Stimulated activated CD8-positive, alpha-beta memory T cell treated with anti-CD3 and anti-CD28 coated beads, Interleukin-4, amount 100 ng/mL, for 1 hour (primary cell): ENCODE data around the gene LSG1.

Source experiments
- DNase-seq, 2 donors: peaks; one replicate each; pipeline ENCODE4 v3.0.0-alpha.2; 2020; ENCODE audit warnings: low read depth in 2 of 2, low spot score in 1 of 2

The LSG1 gene

GRCh38 chr3:194671900-194672808 lies at the start of gene LSG1:
Gene LSG1 (minus strand): TSS chr3:194672191. CDS start chr3:194672162, 29 bp downstream.
- peak; percentile 71 to 80 for DNase-seq

GRCh38 chr3:194720048-194720447 lies 48.1 kb upstream of the LSG1 start:
- DNase-seq: no peak

- no peak for DNase-seq
Measured at GRCh38 chr3:194718079-194718478, 46.1 kb upstream of the LSG1 start.

DNA sequence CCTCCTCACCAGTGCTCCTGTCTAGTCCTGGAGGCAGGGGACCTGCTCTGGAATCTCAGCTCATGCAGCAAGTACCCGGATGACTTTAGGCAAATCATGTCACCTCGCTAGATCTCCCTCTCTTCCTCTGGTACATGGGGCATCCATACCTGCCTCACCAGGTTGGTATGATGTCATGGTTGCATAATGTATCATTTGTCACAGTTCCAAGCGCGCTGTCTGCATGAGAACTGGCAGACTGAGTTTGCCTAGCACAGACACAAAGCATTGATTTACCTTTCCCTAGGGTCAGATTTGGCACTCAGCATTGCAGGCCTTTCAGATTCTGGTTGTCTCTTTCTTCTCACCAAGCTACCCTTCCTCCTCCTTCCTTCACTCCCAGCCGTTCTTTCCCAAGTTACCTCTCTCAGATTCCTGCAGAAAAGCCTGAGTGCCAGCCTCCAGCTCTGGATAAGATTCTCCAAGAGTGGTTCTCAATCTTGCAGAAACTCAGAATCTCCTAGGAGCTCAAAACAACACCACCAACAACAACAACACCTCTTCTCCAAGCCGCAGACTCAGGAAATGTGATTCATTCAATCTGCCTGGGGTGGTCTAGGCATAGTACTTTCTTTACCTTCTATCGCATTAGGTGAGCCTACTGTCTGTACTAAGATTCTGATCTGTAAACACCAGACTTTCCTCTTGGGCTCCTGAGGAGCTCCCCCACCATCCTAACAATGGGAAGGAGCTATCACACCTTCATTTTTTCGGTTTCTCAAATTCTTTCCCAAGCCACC lies 43.2 kb upstream of the LSG1 start:
- DNase-seq: no peak

GRCh38 chr3:194714564-194714963 lies 42.6 kb upstream of the LSG1 start:
- DNase-seq: no peak

DNA sequence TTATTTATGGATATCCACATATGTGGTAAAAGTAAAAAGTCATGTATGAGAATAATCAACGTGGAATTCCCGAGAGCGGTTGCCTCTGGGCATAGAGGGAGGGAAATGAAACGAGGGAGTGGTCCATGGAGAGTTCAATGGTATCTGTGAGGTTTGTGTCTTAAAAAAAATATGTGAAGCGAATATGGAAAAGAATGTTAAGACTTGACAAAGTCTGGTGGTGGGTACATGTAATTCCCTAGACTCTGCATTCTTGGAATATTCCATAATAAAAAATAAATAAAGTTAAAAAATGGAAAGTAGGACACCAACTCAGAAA lies 42.1 kb upstream of the LSG1 start:
- no peak for DNase-seq

GRCh38 chr3:194713299-194714136 lies 41.5 kb upstream of the LSG1 start:
- DNase-seq: no peak

GRCh38 chr3:194711913-194712312 lies 39.9 kb upstream of the LSG1 start:
- DNase-seq: no peak

DNA sequence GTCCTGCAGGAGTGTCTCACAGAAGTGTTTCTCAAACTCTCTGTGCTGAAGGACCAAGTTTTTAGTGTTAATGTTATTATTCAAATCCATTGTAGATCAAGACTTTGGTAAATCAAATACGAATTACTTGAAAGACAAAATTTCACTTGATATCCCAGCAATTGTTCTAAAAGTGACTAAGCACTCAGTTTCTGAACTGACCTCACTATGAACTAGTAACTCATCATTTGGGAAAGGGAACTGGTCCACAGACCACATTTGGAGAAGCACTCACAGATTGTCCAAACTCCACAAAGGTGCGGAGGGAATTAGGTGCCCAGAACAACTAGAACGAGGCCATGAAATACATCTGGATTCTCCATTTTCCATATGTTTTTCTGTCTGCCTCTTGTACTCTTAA lies 39.3 kb upstream of the LSG1 start:
- DNase-seq: no peak

DNA sequence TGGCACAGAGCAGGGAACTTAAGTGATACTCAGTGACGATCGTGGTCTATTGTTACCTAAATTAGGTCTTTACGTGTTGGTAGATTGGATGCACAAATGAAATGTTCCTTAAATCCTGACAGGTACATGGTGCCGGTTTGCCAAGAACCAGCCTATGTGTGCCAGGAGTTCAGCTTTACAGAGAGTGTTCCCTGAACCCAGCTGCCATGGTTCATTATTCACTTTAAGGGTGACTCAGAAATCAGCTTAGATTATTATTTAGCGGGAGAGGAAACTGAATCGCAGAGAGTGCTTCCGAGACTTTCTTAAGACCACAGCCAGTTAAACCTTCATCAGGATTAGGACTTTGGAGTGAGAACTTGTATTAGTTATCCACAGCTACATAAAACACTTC lies 35.2 kb upstream of the LSG1 start:
- DNase-seq: no peak

DNA sequence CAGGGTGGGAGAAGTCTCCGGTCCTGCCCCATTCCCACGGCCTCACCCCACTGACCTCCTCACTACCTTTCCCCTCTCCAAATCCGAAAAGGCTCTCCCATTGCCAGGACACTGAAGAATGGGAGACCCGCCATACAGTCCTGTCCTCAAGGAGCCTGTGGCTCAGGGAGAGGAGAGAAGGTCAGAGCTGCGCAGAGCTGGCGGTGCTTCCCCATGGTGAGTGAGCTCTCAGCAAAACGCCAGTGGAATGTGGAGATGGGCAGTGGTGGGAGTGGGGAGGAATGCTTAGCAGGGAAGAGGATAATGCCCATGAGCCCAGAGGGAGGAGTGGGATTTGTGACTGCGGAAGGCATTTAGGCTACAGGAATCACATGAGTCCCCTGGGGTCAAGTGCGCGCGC lies 33.8 kb upstream of the LSG1 start:
- no peak for DNase-seq

DNA sequence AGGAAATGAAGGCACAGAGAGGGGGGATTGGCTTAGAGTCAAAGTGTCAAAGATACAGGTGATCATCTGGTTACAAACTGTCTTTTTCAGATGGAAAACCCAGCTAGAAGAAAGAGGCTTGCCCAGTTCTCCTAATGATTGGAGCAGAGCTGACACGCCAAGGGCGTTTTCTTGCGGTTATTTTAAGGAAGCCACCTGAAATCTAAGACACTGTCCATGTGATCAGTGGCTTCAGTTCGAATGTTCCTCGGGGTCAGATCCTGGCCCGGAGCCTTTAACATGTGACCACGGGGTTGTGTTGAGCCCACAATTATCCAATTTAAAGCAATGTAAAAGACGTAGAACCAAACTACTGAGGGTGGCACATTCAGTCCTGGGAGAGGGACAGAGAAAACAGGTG lies 33.2 kb upstream of the LSG1 start:
- DNase-seq: no peak

DNA sequence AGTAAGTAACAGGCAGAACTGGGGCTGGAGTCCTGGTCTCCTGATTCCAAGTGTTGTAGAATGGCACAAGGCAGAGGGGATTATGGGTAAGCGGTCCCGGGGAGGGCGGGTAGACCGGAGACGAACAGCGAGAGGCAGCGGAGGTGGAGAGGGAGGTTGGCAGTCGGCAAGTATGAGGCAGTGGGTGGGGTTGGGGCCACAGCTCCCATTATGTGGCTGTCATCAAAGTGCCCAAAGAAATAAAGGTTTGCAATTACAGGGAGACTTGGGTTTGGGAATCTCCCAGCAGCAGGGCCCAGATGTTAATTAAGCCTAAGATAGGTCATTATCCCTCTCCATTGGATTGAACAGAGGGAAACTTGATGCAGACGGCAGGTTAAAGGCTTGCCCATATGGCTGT lies 30.6 kb upstream of the LSG1 start:
- no peak for DNase-seq

DNA sequence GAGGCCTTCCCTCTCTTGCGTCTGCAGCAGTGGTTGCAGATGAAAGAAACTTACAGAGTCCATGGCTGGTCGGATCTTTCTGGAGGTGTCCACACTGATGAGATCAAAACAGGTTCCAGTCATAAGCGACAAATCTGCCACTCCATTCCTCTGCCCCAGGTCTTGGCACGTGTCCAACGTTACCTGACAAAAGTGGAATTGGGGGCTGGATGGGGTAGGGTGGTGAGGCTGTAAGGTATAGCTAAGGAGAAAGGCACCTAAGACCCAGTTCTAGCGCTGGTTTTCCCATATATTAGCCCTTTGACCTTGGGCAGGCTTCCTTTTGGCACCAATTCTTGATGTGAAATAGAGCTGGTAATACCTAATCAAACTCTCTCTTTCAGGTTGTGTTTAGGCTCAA lies 24.7 kb upstream of the LSG1 start:
- DNase-seq: no peak

DNA sequence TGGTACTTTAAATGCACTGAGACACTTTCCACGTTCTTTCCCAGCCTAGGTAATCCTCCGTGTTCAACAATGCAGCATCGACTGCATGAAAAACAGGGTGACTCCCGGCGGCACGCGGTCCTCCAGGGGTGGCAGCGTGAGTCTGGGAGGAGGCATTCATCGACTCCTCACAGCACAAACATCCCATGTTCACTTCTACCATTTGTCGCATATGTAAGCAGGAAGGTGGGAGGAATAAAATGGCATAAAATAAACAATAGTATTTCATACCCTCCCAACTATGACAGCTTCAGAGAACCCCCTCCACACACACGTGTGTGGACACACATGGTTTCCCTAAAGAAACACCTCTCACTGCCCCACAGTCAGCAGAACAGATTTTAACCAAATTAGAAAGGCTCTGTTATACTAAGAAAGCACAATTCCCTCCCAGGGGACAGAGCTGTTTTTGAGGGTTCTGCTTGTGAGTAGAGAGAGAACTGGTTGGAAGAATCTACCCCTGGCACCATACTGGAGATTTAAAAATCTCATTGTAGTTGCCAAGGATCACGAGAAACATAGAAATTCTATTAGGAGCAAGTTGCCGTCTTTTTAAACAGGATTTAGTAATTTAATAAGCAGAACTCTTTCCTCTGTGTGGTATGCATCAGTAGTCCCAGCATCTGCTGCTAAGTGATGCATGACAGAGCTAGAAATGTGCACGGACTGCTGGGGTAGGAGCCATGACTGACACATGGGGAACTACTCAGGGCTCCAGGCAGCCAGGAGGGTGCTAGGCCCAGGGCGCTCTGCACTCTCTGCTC lies 19.7 kb upstream of the LSG1 start:
- no peak for DNase-seq

DNA sequence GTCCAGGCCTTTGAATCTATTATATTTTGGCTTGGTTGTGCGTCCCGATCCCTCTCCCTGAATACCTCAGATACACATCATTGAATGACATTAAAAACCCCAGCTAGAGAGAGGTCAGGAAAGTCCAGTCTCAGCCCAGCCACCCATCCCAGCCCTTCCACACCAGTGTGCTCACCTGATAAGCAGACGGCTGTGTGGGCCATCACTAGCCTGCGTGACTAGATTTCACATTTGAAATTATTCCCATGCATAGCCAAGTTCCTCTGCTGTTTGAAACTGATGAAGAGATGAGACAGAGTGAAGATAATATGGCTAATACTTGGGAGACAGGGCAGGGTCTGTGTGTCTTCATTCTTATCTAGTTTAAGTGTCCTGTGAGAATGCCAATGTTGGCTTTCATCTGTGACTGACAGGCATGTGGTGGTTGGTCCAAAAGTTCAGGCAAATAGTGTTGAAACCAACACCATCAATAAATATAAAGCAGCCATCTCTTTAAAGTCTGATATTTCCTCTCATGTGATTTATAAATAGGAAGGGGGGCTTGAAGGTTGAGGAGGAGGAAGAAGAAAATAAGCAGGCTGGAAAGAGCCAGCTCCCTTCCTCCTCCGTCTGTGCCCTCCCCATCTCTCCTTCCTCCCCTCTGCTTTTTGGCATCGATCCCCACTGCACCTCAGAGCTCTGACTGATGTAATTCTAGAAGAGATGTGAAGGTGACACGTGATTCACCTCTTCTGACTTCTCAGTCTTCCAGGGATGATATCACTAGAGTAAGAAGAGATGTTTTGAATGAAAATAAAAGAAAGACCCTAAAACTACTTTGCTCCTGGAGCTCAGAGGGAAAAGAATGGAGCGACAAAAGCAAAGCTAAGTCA lies 18.7 kb upstream of the LSG1 start:
- DNase-seq: no peak

GRCh38 chr3:194689493-194689944 lies 17.5 kb upstream of the LSG1 start:
- DNase-seq: no peak

GRCh38 chr3:194688946-194689345 lies 17.0 kb upstream of the LSG1 start:
- DNase-seq: no peak

GRCh38 chr3:194688200-194688740 lies 16.3 kb upstream of the LSG1 start:
- peak in 1 of 2 donors; percentile 13 for DNase-seq
